Lung (tissue), 16 donors: ENCODE data around the gene SKAP2. TPM values are rescaled to one million over a fixed set of nuclear protein-coding genes. Genes with fewer than 3 reads are reported as not detected.

Experiments used
- ATAC-seq: fragments of 200-7000 bp; cut with Tn5 transposase; one replicate; pipeline ENCODE4 v1.9.1; 2020; ENCODE audit warnings: moderate number of reproducible peaks; ENCODE audit not compliant: insufficient read depth, low FRiP score
- DNase-seq, 3 donors: peaks; one replicate each; pipeline ENCODE4 v3.0.0-alpha.2; 2013 to 2017
- H3K27ac ChIP-seq, 2 donors: one replicate each; pipeline ENCODE4 v1.5.1; 2013; ENCODE audit warnings: mild to moderate bottlenecking in 2 of 2, moderate library complexity in 2 of 2, control low read depth in 1 of 2, inconsistent platforms in 1 of 2, low read depth in 1 of 2, low read length in 1 of 2
- H3K27me3 ChIP-seq, 3 donors: one replicate each; pipeline ENCODE4 v1.5.1; 2013; ENCODE audit warnings: low read length in 2 of 3; ENCODE audit not compliant: control insufficient read depth in 3 of 3, insufficient read depth in 3 of 3
- H3K36me3 ChIP-seq, 4 donors: one replicate each; pipeline ENCODE4 v1.5.1; 2013; ENCODE audit warnings: low read length in 4 of 4, mild to moderate bottlenecking in 1 of 4, moderate library complexity in 1 of 4; ENCODE audit not compliant: control insufficient read depth in 4 of 4, insufficient read depth in 4 of 4
- H3K4me1 ChIP-seq, 5 donors: one replicate each; pipeline ENCODE4 v1.5.1; 2013; ENCODE audit warnings: low read length in 5 of 5, mild to moderate bottlenecking in 2 of 5, moderate library complexity in 1 of 5; ENCODE audit not compliant: control insufficient read depth in 5 of 5, insufficient read depth in 5 of 5
- H3K4me3 ChIP-seq: one replicate; pipeline ENCODE4 v1.5.1; 2013; ENCODE audit warnings: mild to moderate bottlenecking, control low read depth, moderate library complexity
- H3K9ac ChIP-seq, 2 donors: one replicate each; pipeline ENCODE4 v1.5.1; 2013; ENCODE audit warnings: low read length in 2 of 2, control low read depth in 1 of 2; ENCODE audit not compliant: insufficient read depth in 1 of 2
- H3K9me3 ChIP-seq, 4 donors: one replicate each; pipeline ENCODE4 v1.5.1; 2013; ENCODE audit warnings: low read length in 3 of 4, mild to moderate bottlenecking in 1 of 4, moderate library complexity in 1 of 4; ENCODE audit not compliant: control insufficient read depth in 4 of 4, insufficient read depth in 3 of 4
- WGBS, 2 donors: extraction: QIAGEN DNeasy Blood & Tissue Kit; methylation state at CpG; one replicate each; pipeline ENCODE4 v1.1.7; 2013; 5-methylcytosine and 5-hydroxymethylcytosine counted together
- long read RNA-seq, 5 donors: transcript quantifications; one replicate each; lab custom pipeline, GENCODE V29; 2026
- polyA plus RNA-seq, 2 donors: library from polyadenylated mRNA; stranded (reverse); fragments of 200-250 nt; gene quantifications; one replicate each; pipeline ENCODE4 v1.2.1, GENCODE V29; 2013
- total RNA-seq, 2 donors: library from RNA; depleted of rRNA in 1 of 2; stranded (reverse); fragments of >200 nt in 1 of 2; gene quantifications; one replicate each; pipeline ENCODE4 v1.2.1, GENCODE V29; 2014 to 2021
- TF ChIP-seq, protein P1 (sequence below): IDR thresholded peaks from 2 replicates; pipeline ENCODE4 v1.5.1; 2012; ENCODE audit warnings: mild to moderate bottlenecking; ENCODE audit errors: control extremely low read depth, extremely low read depth
- donor health status: control.
- donor health status: control.
- donor health status: Bipolar disorder and iron deficiency.
- donor health status: healthy.
- donor health status: DM: yes; HTN: yes; CAD: no.

Gene SKAP2, protein sequence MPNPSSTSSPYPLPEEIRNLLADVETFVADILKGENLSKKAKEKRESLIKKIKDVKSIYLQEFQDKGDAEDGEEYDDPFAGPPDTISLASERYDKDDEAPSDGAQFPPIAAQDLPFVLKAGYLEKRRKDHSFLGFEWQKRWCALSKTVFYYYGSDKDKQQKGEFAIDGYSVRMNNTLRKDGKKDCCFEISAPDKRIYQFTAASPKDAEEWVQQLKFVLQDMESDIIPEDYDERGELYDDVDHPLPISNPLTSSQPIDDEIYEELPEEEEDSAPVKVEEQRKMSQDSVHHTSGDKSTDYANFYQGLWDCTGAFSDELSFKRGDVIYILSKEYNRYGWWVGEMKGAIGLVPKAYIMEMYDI
- total RNA-seq (10 to 100 TPM; 37.7 to 40.1 TPM), polyA plus RNA-seq (10 to 100 TPM in 1 of 2 donors, 1 to 10 TPM in 1; 9.2 to 33.9 TPM)
- long read RNA-seq, donor 1, transcript SKAP2-201 (13 exons, 3,998 nt), result major isoform, 6 of 6 reads
- long read RNA-seq, donor 1, partial matches to known transcripts, result 0 of 6 reads
- long read RNA-seq, donor 1, other reads (novel, unspliced or antisense), result 0 of 6 reads
- long read RNA-seq, donor 2, partial matches to known transcripts, result 0 of 1 reads
- long read RNA-seq, donor 2, other reads (novel, unspliced or antisense), result 0 of 1 reads
- long read RNA-seq, donor 3, partial matches to known transcripts, result 0 of 2 reads
- long read RNA-seq, donor 3, other reads (novel, unspliced or antisense), result 0 of 2 reads
- long read RNA-seq, donor 4, partial matches to known transcripts, result 0 of 1 reads
- long read RNA-seq, donor 4, other reads (novel, unspliced or antisense), result 0 of 1 reads
- long read RNA-seq, donor 5, transcript SKAP2-201 (13 exons, 3,998 nt), result major isoform, 5 of 63 reads
- long read RNA-seq, donor 5, partial matches to known transcripts, result 58 of 63 reads
- long read RNA-seq, donor 5, other reads (novel, unspliced or antisense), result 0 of 63 reads

DNA sequence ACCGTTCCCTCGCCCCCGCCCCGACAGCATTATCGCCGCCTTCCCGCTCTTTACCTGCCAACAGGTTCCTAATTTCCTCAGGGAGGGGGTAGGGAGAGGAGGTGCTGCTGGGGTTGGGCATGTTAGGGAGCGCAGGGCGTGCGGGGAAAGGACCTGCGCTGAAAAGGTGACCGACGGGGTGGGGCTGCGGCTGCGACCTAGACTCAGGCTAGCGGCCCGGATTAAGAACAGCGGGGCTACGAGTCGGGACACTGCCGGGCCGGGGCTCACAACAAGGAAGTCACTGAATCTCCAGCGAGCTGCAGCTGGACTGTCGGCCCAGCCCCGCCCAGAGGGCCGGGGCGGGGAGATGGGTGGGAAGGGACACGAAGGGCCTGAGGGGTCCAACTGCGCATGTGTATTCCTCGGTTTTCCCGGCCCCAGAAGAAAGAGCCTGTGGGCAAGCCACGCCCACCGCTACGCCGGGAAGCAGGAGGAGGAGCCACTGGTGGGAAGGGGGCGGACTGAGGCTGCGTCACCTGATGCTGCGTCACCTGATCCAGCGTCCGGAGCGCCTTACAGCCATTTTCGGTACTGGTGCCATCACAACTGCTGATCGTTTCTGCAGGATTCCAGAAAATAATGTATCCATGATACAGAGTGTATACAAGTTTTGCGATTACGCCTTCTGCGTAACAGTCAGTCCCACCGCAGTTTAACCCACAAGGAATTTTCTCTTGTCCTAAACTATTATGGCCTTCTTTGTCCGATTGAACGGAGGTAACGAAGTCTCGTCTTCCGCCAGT is at the start of gene SKAP2:
Gene SKAP2, minus strand, starts transcription at position 282 of the 785 bp plus-strand sequence. Its CDS starts 161 bp downstream, at position 121.
- H3K9me3 ChIP-seq, result no peaks in the 10 kb centered on the region
- H3K9ac ChIP-seq, result peak within 1 kb of the TSS; percentile 57 to 99
- DNase-seq (peak; percentile 100), ATAC-seq (peak; percentile 98)
- peaks cover 0 to 25% (median 0%) of the 10 kb centered on the region in 5 donors for H3K4me1 ChIP-seq
- 0% methylated on average over 52 of the region's 52 CpGs for WGBS, 2 donors
- peaks cover 0 to 43% (median 4%) of the 10 kb centered on the region in 3 donors for H3K27me3 ChIP-seq
- H3K4me3 ChIP-seq, result peak within 1 kb of the TSS; percentile 63
- H3K27ac ChIP-seq, result peak within 1 kb of the TSS; percentile 37 to 99
- no peaks in the 10 kb centered on the region for H3K36me3 ChIP-seq
- TF ChIP-seq, protein P1, sequence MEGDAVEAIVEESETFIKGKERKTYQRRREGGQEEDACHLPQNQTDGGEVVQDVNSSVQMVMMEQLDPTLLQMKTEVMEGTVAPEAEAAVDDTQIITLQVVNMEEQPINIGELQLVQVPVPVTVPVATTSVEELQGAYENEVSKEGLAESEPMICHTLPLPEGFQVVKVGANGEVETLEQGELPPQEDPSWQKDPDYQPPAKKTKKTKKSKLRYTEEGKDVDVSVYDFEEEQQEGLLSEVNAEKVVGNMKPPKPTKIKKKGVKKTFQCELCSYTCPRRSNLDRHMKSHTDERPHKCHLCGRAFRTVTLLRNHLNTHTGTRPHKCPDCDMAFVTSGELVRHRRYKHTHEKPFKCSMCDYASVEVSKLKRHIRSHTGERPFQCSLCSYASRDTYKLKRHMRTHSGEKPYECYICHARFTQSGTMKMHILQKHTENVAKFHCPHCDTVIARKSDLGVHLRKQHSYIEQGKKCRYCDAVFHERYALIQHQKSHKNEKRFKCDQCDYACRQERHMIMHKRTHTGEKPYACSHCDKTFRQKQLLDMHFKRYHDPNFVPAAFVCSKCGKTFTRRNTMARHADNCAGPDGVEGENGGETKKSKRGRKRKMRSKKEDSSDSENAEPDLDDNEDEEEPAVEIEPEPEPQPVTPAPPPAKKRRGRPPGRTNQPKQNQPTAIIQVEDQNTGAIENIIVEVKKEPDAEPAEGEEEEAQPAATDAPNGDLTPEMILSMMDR, result no peak

DNA sequence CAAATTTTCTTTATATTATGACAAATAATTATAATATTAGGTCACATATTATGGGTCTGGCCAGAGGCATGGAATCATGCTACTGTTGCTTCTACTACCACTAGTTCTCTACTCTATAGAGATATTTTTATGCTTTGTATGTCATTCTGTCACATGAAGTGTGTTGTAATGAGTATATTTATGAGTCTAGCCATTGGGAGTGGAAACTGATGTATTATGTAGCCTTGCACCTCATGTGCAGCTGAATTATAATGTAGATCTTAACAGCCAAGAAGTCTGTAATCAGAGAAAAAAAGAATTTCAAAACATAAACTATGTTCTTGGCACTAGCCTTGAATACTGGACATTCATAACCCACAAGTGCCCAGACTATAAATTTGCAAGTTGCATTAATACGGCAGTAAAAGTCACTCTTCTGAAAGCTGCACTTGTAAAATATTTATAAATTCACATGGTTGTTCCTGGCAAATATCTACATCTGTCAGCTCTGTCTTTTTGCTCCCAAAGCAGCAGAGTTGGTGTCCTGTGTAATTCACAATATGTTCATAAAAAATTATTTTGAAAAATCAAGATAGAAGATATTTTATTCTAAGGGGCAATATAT is 48.6 kb upstream of the SKAP2 start:
- Histone ChIP-seq H3K27me3 (peaks cover 0 to 2% (median 0%) of the 10 kb centered on the region in 3 donors), H3K9me3 (no peaks in the 10 kb centered on the region), H3K27ac (no peak overlapping the region), H3K4me1 (peaks cover 0 to 12% (median 0%) of the 10 kb centered on the region in 5 donors), H3K4me3 (no peak overlapping the region), H3K36me3 (no peaks in the 10 kb centered on the region), H3K9ac (no peak overlapping the region)
- DNase-seq, result peak; percentile 21 to 95 (median 93)
- ATAC-seq, result no peak
- TF ChIP-seq, protein P1, result no peak
- WGBS, 2 donors, result 78 to 84% methylated on average over 1 of the region's 1 CpG

DNA sequence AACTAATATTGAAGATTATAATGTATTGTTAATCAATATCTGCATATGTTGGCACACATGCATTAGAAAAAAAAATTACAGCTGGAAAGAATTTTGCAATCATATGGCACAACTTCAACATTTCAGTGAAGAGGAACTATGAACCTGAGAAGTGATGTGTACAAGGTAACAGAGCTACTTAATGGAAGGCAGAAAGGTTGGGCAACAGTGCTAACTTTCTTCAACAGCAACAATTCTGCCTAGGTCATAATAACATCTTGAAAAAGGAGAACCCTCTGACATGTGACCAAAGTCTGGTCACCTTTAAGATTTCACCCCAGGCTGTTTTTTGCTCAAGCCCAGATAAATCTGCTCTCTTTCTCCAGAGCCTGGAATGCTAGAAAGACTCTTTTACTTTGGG is 47.9 kb upstream of the SKAP2 start:
- Histone ChIP-seq H3K4me1 (peaks cover 0 to 12% (median 0%) of the 10 kb centered on the region in 5 donors), H3K27ac (no peak overlapping the region), H3K27me3 (no peaks in the 10 kb centered on the region), H3K9me3 (no peaks in the 10 kb centered on the region), H3K4me3 (no peak overlapping the region), H3K9ac (no peak overlapping the region), H3K36me3 (no peaks in the 10 kb centered on the region)
- DNase-seq (no peak), ATAC-seq (no peak)
- TF ChIP-seq, protein P1, result no peak
